ENCODE measurements around the gene DRG2.

Gene DRG2

DNA sequence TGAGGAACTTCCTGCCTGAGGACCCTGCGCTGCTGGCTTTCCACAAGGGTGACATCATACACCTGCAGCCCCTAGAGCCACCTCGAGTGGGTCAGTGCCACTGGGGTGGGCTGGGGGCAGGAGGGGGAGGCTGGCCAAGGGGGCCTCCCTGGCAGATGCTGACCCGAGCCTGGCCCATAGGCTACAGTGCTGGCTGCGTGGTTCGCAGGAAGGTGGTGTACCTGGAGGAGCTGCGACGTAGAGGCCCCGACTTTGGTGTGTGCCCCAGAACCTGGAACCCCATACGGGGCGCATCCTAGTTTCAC, 69.2 kb downstream of the DRG2 start:
- H3K9me2 ChIP-seq (ENCODE audit: low read depth, low read length), result no peaks in the 10 kb centered on the region
- H3K36me3 ChIP-seq (ENCODE audit: insufficient read depth, low read length), result no peaks in the 10 kb centered on the region
- no peaks in the 10 kb centered on the region for H4K20me1 ChIP-seq (ENCODE audit: insufficient read depth, low read length)
- H3K27me3 ChIP-seq (ENCODE audit: insufficient read depth, low read length), result no peaks in the 10 kb centered on the region
- H3K4me1 ChIP-seq (ENCODE audit: insufficient read depth, low read length, severe bottlenecking), result peaks cover 29% of the 10 kb centered on the region
- no peaks in the 10 kb centered on the region for H3F3A ChIP-seq (ENCODE audit: insufficient read depth, low read length)
- TF ChIP-seq, protein P1, sequence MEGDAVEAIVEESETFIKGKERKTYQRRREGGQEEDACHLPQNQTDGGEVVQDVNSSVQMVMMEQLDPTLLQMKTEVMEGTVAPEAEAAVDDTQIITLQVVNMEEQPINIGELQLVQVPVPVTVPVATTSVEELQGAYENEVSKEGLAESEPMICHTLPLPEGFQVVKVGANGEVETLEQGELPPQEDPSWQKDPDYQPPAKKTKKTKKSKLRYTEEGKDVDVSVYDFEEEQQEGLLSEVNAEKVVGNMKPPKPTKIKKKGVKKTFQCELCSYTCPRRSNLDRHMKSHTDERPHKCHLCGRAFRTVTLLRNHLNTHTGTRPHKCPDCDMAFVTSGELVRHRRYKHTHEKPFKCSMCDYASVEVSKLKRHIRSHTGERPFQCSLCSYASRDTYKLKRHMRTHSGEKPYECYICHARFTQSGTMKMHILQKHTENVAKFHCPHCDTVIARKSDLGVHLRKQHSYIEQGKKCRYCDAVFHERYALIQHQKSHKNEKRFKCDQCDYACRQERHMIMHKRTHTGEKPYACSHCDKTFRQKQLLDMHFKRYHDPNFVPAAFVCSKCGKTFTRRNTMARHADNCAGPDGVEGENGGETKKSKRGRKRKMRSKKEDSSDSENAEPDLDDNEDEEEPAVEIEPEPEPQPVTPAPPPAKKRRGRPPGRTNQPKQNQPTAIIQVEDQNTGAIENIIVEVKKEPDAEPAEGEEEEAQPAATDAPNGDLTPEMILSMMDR (IDR thresholded peaks at IDR 0.05; ENCODE audit: low read length), result no peak
- TF ChIP-seq EZH2 (IDR thresholded peaks at IDR 0.05; ENCODE audit: borderline replicate concordance, low read length), result no peak
- H3K4me2 ChIP-seq (ENCODE audit: low read length), result no peak overlapping the region
- H3K9ac ChIP-seq (ENCODE audit: low read length), result no peak overlapping the region
- H2AFZ ChIP-seq (ENCODE audit: low read length), result no peak overlapping the region
- no peaks in the 10 kb centered on the region for H3K79me2 ChIP-seq (ENCODE audit: insufficient read depth, low read length)
- no peaks in the 10 kb centered on the region for H3K9me3 ChIP-seq (ENCODE audit: low read length)
- no peak overlapping the region for H3K4me3 ChIP-seq (ENCODE audit: low read depth, low read length, poor library complexity, severe bottlenecking)
- no peak overlapping the region for H3K27ac ChIP-seq (ENCODE audit: low read depth, low read length, poor library complexity, severe bottlenecking)
